HCT116 (cell line): ENCODE results near the gene CSNK1D.

Experiments
- CBX3 ChIP-seq: IDR thresholded peaks from 2 replicates; pipeline ENCODE4 v1.6.1; 2012; ENCODE audit warnings: low read depth
- CEBPB ChIP-seq: IDR thresholded peaks from 2 replicates; pipeline ENCODE4 v1.6.1; 2012; ENCODE audit warnings: low read depth
- EZH2 ChIP-seq: fragments of 200-600 bp; sonication (generic); IDR thresholded peaks from 2 replicates; pipeline ENCODE4 v1.6.1; 2017; ENCODE audit warnings: antibody characterized with exemption, mixed run types
- EZH2phosphoT487 ChIP-seq: fragments of 200-600 bp; IDR thresholded peaks from 2 replicates; pipeline ENCODE4 v1.6.1; 2018; ENCODE audit warnings: antibody characterized with exemption, borderline replicate concordance
- JUND ChIP-seq: IDR thresholded peaks from 2 replicates; pipeline ENCODE4 v1.6.1; 2012
- POLR2A ChIP-seq: IDR thresholded peaks from 2 replicates; pipeline ENCODE4 v1.7.0; 2011; ENCODE audit warnings: borderline replicate concordance; ENCODE audit not compliant: insufficient read depth, insufficient read length; ENCODE audit errors: extremely low read depth
- POLR2AphosphoS5 ChIP-seq: IDR thresholded peaks from 2 replicates; pipeline ENCODE4 v1.6.1; 2011; ENCODE audit warnings: mild to moderate bottlenecking, low read depth, low read length, moderate library complexity
- REST ChIP-seq: IDR thresholded peaks from 2 replicates; pipeline ENCODE4 v1.6.1; 2012; ENCODE audit warnings: low read depth
- TCF7L2 ChIP-seq: IDR thresholded peaks from 2 replicates; pipeline ENCODE4 v1.7.0; 2011; ENCODE audit warnings: borderline replicate concordance, inconsistent platforms; ENCODE audit not compliant: insufficient read depth, insufficient read length; ENCODE audit errors: extremely low read depth
- ZBTB33 ChIP-seq: IDR thresholded peaks from 2 replicates; pipeline ENCODE4 v1.6.1; 2011; ENCODE audit warnings: mild to moderate bottlenecking, low read length, moderate library complexity; ENCODE audit not compliant: insufficient replicate concordance; ENCODE audit errors: extremely low read depth
- ZNF274 ChIP-seq: fragments of 200-500 bp; sonication (Bioruptor generic); IDR thresholded peaks from 2 replicates; pipeline ENCODE4 v1.6.1; 2014; ENCODE audit warnings: mild to moderate bottlenecking, low read depth, low read length, inconsistent platforms
- TF ChIP-seq, protein P1 (sequence below), 3 experiments: fragments of 200-600 bp in 1 of 3; sonication (generic) in 1 of 3; IDR thresholded peaks in 2 of 3; conservative IDR thresholded peaks in 1 of 3; 2 replicates each; pipeline ENCODE4 v1.5.1; 2012 to 2017; ENCODE audit warnings: low read depth in 2 of 3, low read length in 2 of 3, antibody characterized with exemption in 1 of 3, borderline replicate concordance in 1 of 3, control low read depth in 1 of 3, mild to moderate bottlenecking in 1 of 3, mixed read lengths in 1 of 3, mixed run types in 1 of 3, moderate library complexity in 1 of 3; ENCODE audit not compliant: insufficient read depth in 1 of 3
- TF ChIP-seq, protein P2 (sequence below): IDR thresholded peaks from 2 replicates; pipeline ENCODE4 v1.6.1; 2012

GRCh38 chr17:82250868-82251500, 22.5 kb downstream of the CSNK1D start:
- TF ChIP-seq, protein P1, sequence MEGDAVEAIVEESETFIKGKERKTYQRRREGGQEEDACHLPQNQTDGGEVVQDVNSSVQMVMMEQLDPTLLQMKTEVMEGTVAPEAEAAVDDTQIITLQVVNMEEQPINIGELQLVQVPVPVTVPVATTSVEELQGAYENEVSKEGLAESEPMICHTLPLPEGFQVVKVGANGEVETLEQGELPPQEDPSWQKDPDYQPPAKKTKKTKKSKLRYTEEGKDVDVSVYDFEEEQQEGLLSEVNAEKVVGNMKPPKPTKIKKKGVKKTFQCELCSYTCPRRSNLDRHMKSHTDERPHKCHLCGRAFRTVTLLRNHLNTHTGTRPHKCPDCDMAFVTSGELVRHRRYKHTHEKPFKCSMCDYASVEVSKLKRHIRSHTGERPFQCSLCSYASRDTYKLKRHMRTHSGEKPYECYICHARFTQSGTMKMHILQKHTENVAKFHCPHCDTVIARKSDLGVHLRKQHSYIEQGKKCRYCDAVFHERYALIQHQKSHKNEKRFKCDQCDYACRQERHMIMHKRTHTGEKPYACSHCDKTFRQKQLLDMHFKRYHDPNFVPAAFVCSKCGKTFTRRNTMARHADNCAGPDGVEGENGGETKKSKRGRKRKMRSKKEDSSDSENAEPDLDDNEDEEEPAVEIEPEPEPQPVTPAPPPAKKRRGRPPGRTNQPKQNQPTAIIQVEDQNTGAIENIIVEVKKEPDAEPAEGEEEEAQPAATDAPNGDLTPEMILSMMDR (IDR thresholded peaks at IDR 0.05 in 2 of 3, conservative IDR thresholded peaks at IDR 0.05 in 1 of 3; ENCODE audit: borderline replicate concordance in 1 of 3, insufficient read depth in 1 of 3, low read depth in 2 of 3, low read length in 2 of 3): no peak
- TF ChIP-seq EZH2phosphoT487 (no peak), TCF7L2 (no peak), POLR2A (no peak), JUND (no peak), POLR2AphosphoS5 (no peak), ZBTB33 (no peak), CBX3 (no peak), CEBPB (no peak), EZH2 (no peak), ZNF274 (no peak), REST (no peak)
- TF ChIP-seq, protein P2, sequence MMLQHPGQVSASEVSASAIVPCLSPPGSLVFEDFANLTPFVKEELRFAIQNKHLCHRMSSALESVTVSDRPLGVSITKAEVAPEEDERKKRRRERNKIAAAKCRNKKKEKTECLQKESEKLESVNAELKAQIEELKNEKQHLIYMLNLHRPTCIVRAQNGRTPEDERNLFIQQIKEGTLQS: no peak
